ENCODE measurements around the gene NUDT7. TPM values are rescaled to one million over a fixed set of nuclear protein-coding genes. Genes with fewer than 3 reads are reported as not detected.

NUDT7 gene
- polyA plus RNA-seq, 4 donors, result 5.4 to 13.2 (median 10.9) TPM

DNA sequence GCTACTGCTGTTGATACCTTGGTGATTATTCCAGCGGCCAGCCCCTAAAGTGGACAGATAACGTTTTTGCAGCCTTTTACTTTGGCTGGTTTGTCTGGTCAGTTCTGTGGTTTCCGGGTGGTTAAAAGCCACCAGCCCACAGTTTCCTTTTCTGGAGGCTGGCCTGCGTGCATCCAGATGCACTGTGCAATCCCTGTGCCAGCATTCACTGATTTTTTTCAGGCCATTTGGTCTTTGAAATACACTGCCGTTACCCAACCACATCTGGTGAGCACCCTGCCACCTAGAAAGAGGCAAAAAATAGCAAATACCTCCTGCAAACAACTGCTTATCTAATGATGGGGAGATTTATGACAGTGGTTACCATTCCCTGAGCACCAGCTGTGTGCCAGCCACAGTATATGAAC, 797 bp downstream of the NUDT7 start:
- no peak for DNase-seq (ENCODE audit: low read depth in 4 of 4, low spot score in 3 of 4)

DNA sequence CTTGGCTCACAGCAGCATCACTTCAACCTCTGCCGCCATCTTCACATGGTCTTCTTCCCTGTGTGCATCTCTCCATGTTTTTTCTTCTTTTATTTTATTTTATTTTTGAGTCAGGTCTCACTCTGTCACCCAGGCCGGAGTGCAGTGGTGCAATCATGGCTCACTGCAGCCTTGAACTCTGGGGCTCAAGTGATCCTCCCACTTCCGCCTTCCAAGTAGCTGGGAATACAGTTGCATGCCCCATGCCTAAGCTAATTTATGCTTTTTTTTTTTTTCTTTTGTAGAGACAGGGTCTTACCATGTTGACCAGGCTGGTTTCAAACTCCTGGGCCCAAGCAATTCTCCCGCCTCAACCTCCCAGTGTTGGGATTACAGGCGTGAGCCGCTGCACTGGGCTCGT, 1.9 kb downstream of the NUDT7 start:
- no peak for DNase-seq (ENCODE audit: low read depth in 4 of 4, low spot score in 3 of 4)

GRCh38 chr16:77729951-77730350, 7.6 kb downstream of the NUDT7 start:
- no peak for DNase-seq (ENCODE audit: low read depth in 4 of 4, low spot score in 3 of 4)

- no peak for DNase-seq (ENCODE audit: low read depth in 4 of 4, low spot score in 3 of 4)
These were observed 10.1 kb downstream of the NUDT7 start for GRCh38 chr16:77732241-77732946.

- DNase-seq (ENCODE audit: low read depth in 4 of 4, low spot score in 3 of 4), result no peak
These were observed 14.6 kb downstream of the NUDT7 start for GRCh38 chr16:77736879-77737278.

- DNase-seq (ENCODE audit: low read depth in 4 of 4, low spot score in 3 of 4), result no peak
These were observed 16.6 kb downstream of the NUDT7 start for GRCh38 chr16:77738706-77739558.

DNA sequence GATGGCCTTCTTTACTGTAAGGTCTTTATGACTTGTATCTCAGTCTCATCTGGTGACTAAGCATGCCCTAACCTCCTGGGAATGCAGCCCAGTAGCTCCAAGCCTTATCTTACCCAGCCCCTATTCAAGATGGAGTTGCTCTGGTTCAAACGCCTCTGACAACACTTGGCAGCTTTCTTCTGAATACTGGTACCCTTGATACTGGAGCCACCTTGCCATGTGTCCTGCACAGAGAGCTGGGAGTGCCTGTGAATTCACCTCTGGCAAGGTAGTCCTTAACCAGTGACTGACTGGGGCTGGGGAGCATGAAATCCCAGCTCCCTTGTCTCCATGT, 17.2 kb downstream of the NUDT7 start:
- no peak for DNase-seq (ENCODE audit: low read depth in 4 of 4, low spot score in 3 of 4)

- DNase-seq (ENCODE audit: low read depth in 4 of 4, low spot score in 3 of 4), result no peak
These were observed 21.8 kb downstream of the NUDT7 start for GRCh38 chr16:77744141-77744540.

DNA sequence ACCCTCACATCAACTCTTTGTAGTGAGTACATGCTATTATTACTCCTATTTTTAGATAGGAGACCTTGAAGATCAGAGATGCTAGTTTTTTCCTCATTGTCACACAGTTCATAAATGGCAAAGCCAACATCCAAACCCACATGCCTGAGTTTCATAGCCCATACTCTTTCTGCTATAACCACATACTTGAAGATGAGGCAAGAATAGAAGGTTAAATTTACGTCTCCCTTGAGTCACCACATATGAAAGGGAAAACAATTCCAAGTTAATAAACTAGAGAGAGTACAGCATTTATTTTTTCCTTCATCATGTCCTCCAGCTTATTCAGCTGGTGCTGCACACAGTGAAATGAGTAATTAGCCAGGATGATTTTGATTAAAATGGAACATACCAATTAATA, 23.7 kb downstream of the NUDT7 start:
- DNase-seq (ENCODE audit: low read depth in 4 of 4, low spot score in 3 of 4), result no peak

GRCh38 chr16:77748421-77749005, 26.2 kb downstream of the NUDT7 start:
- DNase-seq (ENCODE audit: low read depth in 4 of 4, low spot score in 3 of 4), result no peak

DNA sequence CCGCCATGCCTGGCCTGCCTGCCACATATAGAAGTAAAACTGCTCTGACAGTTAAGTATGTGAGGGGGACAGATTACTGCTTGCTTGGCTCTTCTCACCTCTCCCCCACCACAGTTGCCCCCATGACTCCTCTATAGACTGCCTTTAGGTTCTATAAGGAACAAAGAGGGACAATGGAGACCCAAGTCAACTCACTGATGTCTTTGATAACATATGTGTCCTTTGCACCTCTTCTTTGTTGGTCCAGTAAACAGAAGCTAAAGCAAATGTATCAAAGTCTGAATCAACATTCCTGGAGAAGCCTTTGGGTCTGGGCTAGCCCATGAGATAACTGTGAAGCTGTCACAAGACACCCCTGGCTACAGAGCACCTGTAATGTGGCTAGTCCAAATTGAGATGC, 27.1 kb downstream of the NUDT7 start:
- DNase-seq (ENCODE audit: low read depth in 4 of 4, low spot score in 3 of 4), result no peak

DNA sequence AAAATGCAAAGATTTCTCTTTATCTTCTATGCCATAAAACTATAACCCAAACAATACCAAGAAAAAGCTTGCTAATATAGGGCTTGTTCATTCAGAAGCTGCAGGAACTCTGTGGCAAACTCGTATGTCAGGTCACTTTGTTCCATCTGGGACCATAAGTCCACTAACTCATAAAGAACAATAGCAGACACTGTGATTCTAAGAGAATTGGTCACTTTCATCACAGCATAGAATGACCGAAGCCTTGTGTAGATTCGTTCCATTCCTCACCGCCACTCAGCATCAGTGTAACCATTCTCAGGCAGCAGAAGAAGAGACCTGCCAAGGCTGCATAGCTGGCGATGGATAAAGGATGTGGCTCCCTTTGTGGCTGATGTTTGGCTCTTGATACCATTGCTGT, 35.7 kb downstream of the NUDT7 start:
- no peak for DNase-seq (ENCODE audit: low read depth in 4 of 4, low spot score in 3 of 4)

DNA sequence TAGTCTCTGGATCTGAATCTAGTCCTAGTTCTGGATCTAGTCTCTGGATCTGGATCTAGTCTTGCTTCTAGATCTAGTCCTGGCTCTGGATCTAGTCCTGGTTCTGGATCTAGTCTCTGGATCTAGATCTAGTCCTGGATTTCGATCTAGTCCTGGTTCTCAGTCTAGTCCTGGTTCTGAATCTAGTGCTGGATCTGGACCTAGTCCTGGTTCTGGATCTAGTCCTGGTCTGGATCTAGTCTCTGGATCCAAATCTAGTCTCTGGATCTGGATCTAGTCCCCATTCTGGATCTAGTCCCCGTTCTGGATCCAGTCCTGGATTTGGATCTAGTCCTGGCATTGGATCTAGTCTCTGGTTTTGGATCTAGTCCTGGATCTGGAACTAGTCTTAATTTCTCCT, 36.2 kb downstream of the NUDT7 start:
- DNase-seq (ENCODE audit: low read depth in 4 of 4, low spot score in 3 of 4), result no peak

GRCh38 chr16:77759201-77759600, 36.9 kb downstream of the NUDT7 start:
- DNase-seq (ENCODE audit: low read depth in 4 of 4, low spot score in 3 of 4), result no peak

DNA sequence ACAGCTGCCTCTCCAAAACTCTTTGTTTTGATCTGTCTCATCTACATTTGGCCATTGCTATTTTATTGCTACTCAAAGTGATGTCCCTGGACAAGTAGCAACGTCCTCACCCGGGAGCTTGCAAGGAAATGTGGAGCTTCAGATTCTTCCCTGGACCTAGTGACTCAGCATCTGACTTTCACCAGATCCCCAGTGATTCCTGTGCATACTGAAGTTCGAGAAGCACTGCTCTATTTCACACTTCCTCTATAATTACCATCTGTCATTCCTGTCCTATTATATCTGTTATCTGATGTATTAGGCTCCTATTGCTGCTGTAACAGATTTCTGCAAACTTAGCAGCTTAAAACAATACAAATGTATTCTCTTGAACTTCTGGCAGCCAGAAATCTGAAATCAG, 37.5 kb downstream of the NUDT7 start:
- DNase-seq (ENCODE audit: low read depth in 4 of 4, low spot score in 3 of 4), result no peak

DNA sequence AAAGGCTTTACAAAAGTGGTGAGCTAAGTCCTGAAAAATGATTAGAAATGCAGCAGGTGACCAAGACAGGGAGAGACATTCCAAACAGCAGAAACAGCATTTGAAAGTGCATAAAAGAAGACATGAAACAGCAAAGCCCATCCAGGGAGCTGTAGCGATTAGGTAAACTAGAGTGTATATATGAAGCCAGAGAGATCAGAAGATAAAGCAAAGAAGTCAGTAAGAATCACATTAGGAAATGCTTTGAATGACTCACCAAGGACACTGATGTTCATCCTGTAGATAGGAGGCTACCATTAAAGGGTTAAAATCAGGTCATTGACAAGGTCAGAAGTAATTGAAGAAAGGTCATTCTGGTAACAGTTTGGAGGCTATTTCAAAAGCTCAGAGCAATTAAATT, 38.5 kb downstream of the NUDT7 start:
- no peak for DNase-seq (ENCODE audit: low read depth in 4 of 4, low spot score in 3 of 4)

DNA sequence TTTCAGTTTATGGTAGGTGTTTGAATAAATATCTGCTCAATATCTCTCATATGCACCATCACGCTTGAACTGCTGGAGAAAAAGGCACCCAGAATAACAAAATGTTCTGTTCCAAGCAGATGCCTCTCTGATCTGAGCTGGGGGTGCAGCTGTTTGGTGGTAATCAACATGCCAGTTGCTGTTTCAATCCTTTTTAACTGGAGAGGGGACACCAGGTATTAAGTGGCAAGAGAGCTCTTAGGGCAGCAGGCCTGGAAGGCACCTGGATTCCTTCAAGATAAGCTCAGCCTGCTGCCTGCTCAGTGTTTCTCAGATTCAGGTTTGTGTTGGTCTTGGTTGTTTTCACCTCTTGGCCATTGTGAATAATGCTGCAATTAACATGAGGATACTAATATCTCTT, 38.9 kb downstream of the NUDT7 start:
- no peak for DNase-seq (ENCODE audit: low read depth in 4 of 4, low spot score in 3 of 4)

DNA sequence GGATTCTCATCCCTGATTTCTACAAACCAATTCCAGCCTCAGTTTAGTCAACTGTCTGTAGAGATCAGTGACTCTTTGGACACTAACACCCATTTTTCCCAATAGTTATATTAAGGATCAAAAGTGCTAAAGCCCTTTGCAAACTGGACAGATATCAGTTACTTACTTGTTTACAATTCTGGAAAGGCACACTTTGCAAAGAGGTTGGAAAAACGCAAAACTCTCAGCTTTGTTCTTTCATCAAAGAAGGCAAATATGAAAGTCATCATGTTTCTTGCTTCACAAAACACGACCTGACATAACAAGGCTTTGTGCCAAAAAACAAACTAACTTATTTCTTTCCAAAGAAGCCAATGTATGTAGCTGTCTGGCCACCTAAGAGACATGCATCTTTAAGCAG, 39.9 kb downstream of the NUDT7 start:
- no peak for DNase-seq (ENCODE audit: low read depth in 4 of 4, low spot score in 3 of 4)

GRCh38 chr16:77763994-77764393, 41.7 kb downstream of the NUDT7 start:
- DNase-seq (ENCODE audit: low read depth in 4 of 4, low spot score in 3 of 4), result no peak

DNA sequence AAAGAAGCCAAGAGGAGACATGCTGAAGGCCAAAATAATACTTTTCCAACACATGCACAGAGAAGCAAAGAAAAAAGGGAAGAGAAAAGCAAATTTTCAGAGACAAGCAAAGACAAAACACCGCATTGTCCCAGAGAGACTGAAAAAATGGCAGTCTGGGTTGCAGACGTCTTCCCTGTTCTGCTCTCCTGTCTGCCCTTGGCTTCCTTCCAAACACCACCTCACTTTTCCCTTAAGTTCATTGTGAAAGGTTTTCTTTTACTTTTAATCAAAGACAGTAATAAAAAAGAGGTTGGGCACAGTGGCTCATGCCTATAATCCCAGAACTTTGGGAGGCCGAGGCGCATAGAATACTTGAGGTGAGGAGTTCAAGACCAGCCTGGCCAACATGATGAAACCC, 44.9 kb downstream of the NUDT7 start:
- DNase-seq (ENCODE audit: low read depth in 4 of 4, low spot score in 3 of 4), result no peak

- no peak for DNase-seq (ENCODE audit: low read depth in 4 of 4, low spot score in 3 of 4)
These were observed 45.5 kb downstream of the NUDT7 start for GRCh38 chr16:77767826-77768225.
